GM19324 (cell line): ENCODE data around the gene CHAD.
A peak's percentile ranks its signal among the peaks of the same experiment; 100 is the strongest.

ENCODE experiments used
- ATAC-seq: cut with Tn5 transposase; IDR thresholded peaks from one replicate; pipeline ENCODE4 v1.9.1; 2021; ENCODE audit warnings: mild to moderate bottlenecking, moderate library complexity; ENCODE audit not compliant: unreplicated experiment, low FRiP score

The CHAD gene

GRCh38 chr17:50468304-50469207 lies at the start of gene CHAD:
CHAD (minus strand) TSS chr17:50468880; CDS start chr17:50468813, 67 bp downstream.
- no peak for ATAC-seq

GRCh38 chr17:50517504-50518383 lies 49.1 kb upstream of the CHAD start:
- no peak for ATAC-seq

- no peak for ATAC-seq
These were observed 48.3 kb upstream of the CHAD start for GRCh38 chr17:50517011-50517410.

GRCh38 chr17:50514936-50515702 lies 46.4 kb upstream of the CHAD start:
- no peak for ATAC-seq

- ATAC-seq, result no peak
These were observed 45.7 kb upstream of the CHAD start for GRCh38 chr17:50514388-50514787.

GRCh38 chr17:50513495-50513894 lies 44.8 kb upstream of the CHAD start:
- ATAC-seq, result no peak

GRCh38 chr17:50511058-50511457 lies 42.4 kb upstream of the CHAD start:
- no peak for ATAC-seq

- ATAC-seq, result no peak
These were observed 40.1 kb upstream of the CHAD start for GRCh38 chr17:50508573-50509460.

GRCh38 chr17:50507871-50508572 lies 39.3 kb upstream of the CHAD start, which contains the start of gene MYCBPAP:
MYCBPAP (plus strand) TSS chr17:50508439; CDS start chr17:50508675, 236 bp downstream.
- ATAC-seq, result peak; percentile 69

- ATAC-seq, result no peak
These were observed 37.6 kb upstream of the CHAD start for GRCh38 chr17:50506298-50506697.

GRCh38 chr17:50505591-50506130 lies 37.0 kb upstream of the CHAD start:
- ATAC-seq, result no peak

- no peak for ATAC-seq
These were observed 33.8 kb upstream of the CHAD start for GRCh38 chr17:50502301-50502990.

GRCh38 chr17:50501054-50501453 lies 32.4 kb upstream of the CHAD start:
- ATAC-seq, result no peak

- no peak for ATAC-seq
These were observed 31.0 kb upstream of the CHAD start for GRCh38 chr17:50499721-50500120.

- no peak for ATAC-seq
These were observed 30.6 kb upstream of the CHAD start for GRCh38 chr17:50499270-50499669.

GRCh38 chr17:50498021-50498874 lies 29.6 kb upstream of the CHAD start:
- ATAC-seq, result no peak

- ATAC-seq, result no peak
These were observed 27.2 kb upstream of the CHAD start for GRCh38 chr17:50495918-50496317.
